MCF 10A (cell line): ENCODE measurements around the gene LSM4. TPM values are rescaled to one million over a fixed set of nuclear protein-coding genes. Genes with fewer than 3 reads are reported as not detected.

ENCODE experiments used
- microRNA-seq: library from miRNA; unstranded; fragments of <30 nt; microRNA quantifications from one replicate; pipeline ENCODE4 v1.2.0, GENCODE V29; 2022
- total RNA-seq: library from RNA; stranded (reverse); gene quantifications from 2 replicates; pipeline ENCODE4 v1.2.3, GENCODE V29; 2022

Gene LSM4
- total RNA-seq, 1 experiment from 2014 or later = 193 TPM

Small RNAs within 50 kb of the gene (microRNA-seq; reads per million reads assigned to microRNA genes)
- 1.6 reads per million, percentile 10 among the genes with 10 or more reads in this experiment for gene MIR3188

Other genes starting within 250 kb of the LSM4 start
- not detected in 2 replicates for gene IL12RB1, start 236.1 kb downstream of the LSM4 start, total RNA-seq
- 4.1 and 5.9 TPM in 2 replicates for gene MAST3, start 225.3 kb downstream of the LSM4 start, total RNA-seq
- 31.0 and 33.8 TPM in 2 replicates for gene PIK3R2, start 169.9 kb downstream of the LSM4 start, total RNA-seq
- 4.7 and 9.1 TPM in 2 replicates for gene IFI30, start 149.3 kb downstream of the LSM4 start, total RNA-seq
- 12.9 and 15.4 TPM in 2 replicates for gene MPV17L2, start 129.9 kb downstream of the LSM4 start, total RNA-seq
- 0.68 and 0.81 TPM in 2 replicates for gene RAB3A, start 119.0 kb downstream of the LSM4 start, total RNA-seq
- 0.42 and 0.54 TPM in 2 replicates for gene PDE4C, start 96.6 kb downstream of the LSM4 start, total RNA-seq
- 0.26 and 0.42 TPM in 2 replicates for gene IQCN, start 48.6 kb downstream of the LSM4 start, total RNA-seq
- gene JUND, start 41.5 kb downstream of the LSM4 start, total RNA-seq = 120 and 123 TPM in 2 replicates
- 6.5 and 11.9 TPM in 2 replicates for gene PGPEP1, start 17.5 kb upstream of the LSM4 start, total RNA-seq
- gene GDF15, start 63.1 kb upstream of the LSM4 start, total RNA-seq = 193 and 288 TPM in 2 replicates
- gene LRRC25, start 74.5 kb upstream of the LSM4 start, total RNA-seq = not detected in 2 replicates
- 22.3 and 26.3 TPM in 2 replicates for gene SSBP4, start 96.3 kb upstream of the LSM4 start, total RNA-seq
- gene ISYNA1, start 115.1 kb upstream of the LSM4 start, total RNA-seq = 6.8 and 7.7 TPM in 2 replicates
- 20.8 and 22.4 TPM in 2 replicates for gene ELL, start 199.0 kb upstream of the LSM4 start, total RNA-seq
- 142 and 154 TPM in 2 replicates for gene FKBP8, start 220.5 kb upstream of the LSM4 start, total RNA-seq
- gene KXD1, start 234.8 kb upstream of the LSM4 start, total RNA-seq = 120 and 126 TPM in 2 replicates
- 1,330 and 1,392 TPM in 2 replicates for gene UBA52, start 248.8 kb upstream of the LSM4 start, total RNA-seq